HL-60/S4 treated with phorbol 12-myristate 13-acetate at 8.2 ng/mL for 4 days and 3 days (cell line): ENCODE measurements around the gene CYP1A2.
"Not testable (repeated sequence)": the region's sequence is repeated elsewhere in the genome, so short reads cannot be mapped to it uniquely, and the experiment has no call there.

Experiments
- in situ Hi-C: fragments of 300-500 bp; cut with MboI; formaldehyde crosslinking; loops from 2 replicates; pipeline ENCODE4 v1.15.0; 2022; ENCODE audit warnings: low sequenced_read_pairs

The CYP1A2 gene

GRCh38 chr15:74748322-74748946 lies at the start of gene CYP1A2:
TSS of gene CYP1A2 (plus strand) at chr15:74748845. CDS start at chr15:74749739, 894 bp downstream.
- in situ Hi-C loops = no loop called here

- in situ Hi-C loops = no loop called here
Measured at GRCh38 chr15:74709011-74709410, 39.6 kb upstream of the CYP1A2 start.

GRCh38 chr15:74709892-74710291 lies 38.8 kb upstream of the CYP1A2 start:
- in situ Hi-C loops = no loop called here

GRCh38 chr15:74710319-74711094 lies 38.1 kb upstream of the CYP1A2 start:
- in situ Hi-C loops = no loop called here

- in situ Hi-C loops = no loop called here
Measured at GRCh38 chr15:74712311-74712710, 36.3 kb upstream of the CYP1A2 start.

GRCh38 chr15:74716651-74717050 lies 32.0 kb upstream of the CYP1A2 start:
- in situ Hi-C loops = no loop called here

- in situ Hi-C loops = no loop called here
Measured at GRCh38 chr15:74722591-74722990, 26.1 kb upstream of the CYP1A2 start.

- in situ Hi-C loops = no loop called here
Measured at GRCh38 chr15:74723187-74723586, 25.5 kb upstream of the CYP1A2 start.

GRCh38 chr15:74723754-74724334 lies 24.8 kb upstream of the CYP1A2 start:
- in situ Hi-C loops = no loop called here

GRCh38 chr15:74724570-74725224 lies 23.9 kb upstream of the CYP1A2 start:
- in situ Hi-C loops = no loop called here

- in situ Hi-C loops = no loop called here
Measured at GRCh38 chr15:74725225-74725774, 23.3 kb upstream of the CYP1A2 start, which contains the start of gene CYP1A1. TSS of gene CYP1A1 (minus strand) at chr15:74725528. CDS start at chr15:74723097, 2,431 bp downstream.

- in situ Hi-C loops = no loop called here
Measured at GRCh38 chr15:74725845-74726773, 22.5 kb upstream of the CYP1A2 start.

GRCh38 chr15:74726774-74727164 lies 21.9 kb upstream of the CYP1A2 start:
- in situ Hi-C loops = no loop called here

GRCh38 chr15:74727727-74728126 lies 20.9 kb upstream of the CYP1A2 start:
- in situ Hi-C loops = no loop called here

- in situ Hi-C loops = not testable (repeated sequence)
Measured at GRCh38 chr15:74728699-74729098, 19.9 kb upstream of the CYP1A2 start.

- in situ Hi-C loops = not testable (repeated sequence)
Measured at GRCh38 chr15:74729372-74729771, 19.3 kb upstream of the CYP1A2 start.

- in situ Hi-C loops = no loop called here
Measured at GRCh38 chr15:74730619-74731316, 17.9 kb upstream of the CYP1A2 start.

- in situ Hi-C loops = no loop called here
Measured at GRCh38 chr15:74732846-74733245, 15.8 kb upstream of the CYP1A2 start.

- in situ Hi-C loops = no loop called here
Measured at GRCh38 chr15:74733269-74733668, 15.4 kb upstream of the CYP1A2 start.
